ENCODE measurements around the gene AGAP1. TPM values are rescaled to one million over a fixed set of nuclear protein-coding genes. Genes with fewer than 3 reads are reported as not detected.

AGAP1 gene
- total RNA-seq, 1 donor from 2014 or later, result 17.5 TPM

- DNase-seq (ENCODE audit: low read depth), result no peak
- H3K4me3 ChIP-seq (ENCODE audit: low read depth, low read length), result no peak overlapping the region
- TF ChIP-seq CTCF (conservative IDR thresholded peaks at IDR 0.05; ENCODE audit: low read depth, low read length), result no peak
Observed at GRCh38 chr2:235897992-235898391, 404.1 kb downstream of the AGAP1 start.

- TF ChIP-seq CTCF (conservative IDR thresholded peaks at IDR 0.05; ENCODE audit: low read depth, low read length), result no peak
- no peak overlapping the region for H3K4me3 ChIP-seq (ENCODE audit: low read depth, low read length)
- DNase-seq (ENCODE audit: low read depth), result no peak
Observed at GRCh38 chr2:235898766-235899165, 404.9 kb downstream of the AGAP1 start.

- H3K4me3 ChIP-seq (ENCODE audit: low read depth, low read length), result no peak overlapping the region
- TF ChIP-seq CTCF (conservative IDR thresholded peaks at IDR 0.05; ENCODE audit: low read depth, low read length), result no peak
- peak; percentile 3 for DNase-seq (ENCODE audit: low read depth)
Observed at GRCh38 chr2:235900631-235901030, 406.8 kb downstream of the AGAP1 start.

GRCh38 chr2:235901243-235901642, 407.4 kb downstream of the AGAP1 start:
- no peak overlapping the region for H3K4me3 ChIP-seq (ENCODE audit: low read depth, low read length)
- no peak for DNase-seq (ENCODE audit: low read depth)
- no peak for TF ChIP-seq CTCF (conservative IDR thresholded peaks at IDR 0.05; ENCODE audit: low read depth, low read length)

GRCh38 chr2:235903782-235904584, 410.1 kb downstream of the AGAP1 start:
- DNase-seq (ENCODE audit: low read depth), result no peak
- H3K4me3 ChIP-seq (ENCODE audit: low read depth, low read length), result no peak overlapping the region
- TF ChIP-seq CTCF (conservative IDR thresholded peaks at IDR 0.05; ENCODE audit: low read depth, low read length), result no peak

- H3K4me3 ChIP-seq (ENCODE audit: low read depth, low read length), result no peak overlapping the region
- DNase-seq (ENCODE audit: low read depth), result no peak
- no peak for TF ChIP-seq CTCF (conservative IDR thresholded peaks at IDR 0.05; ENCODE audit: low read depth, low read length)
Observed at GRCh38 chr2:235904585-235904931, 410.7 kb downstream of the AGAP1 start.

GRCh38 chr2:235908826-235909225, 415.0 kb downstream of the AGAP1 start:
- DNase-seq (ENCODE audit: low read depth), result no peak
- no peak overlapping the region for H3K4me3 ChIP-seq (ENCODE audit: low read depth, low read length)
- TF ChIP-seq CTCF (conservative IDR thresholded peaks at IDR 0.05; ENCODE audit: low read depth, low read length), result no peak

Data from epithelial cell of proximal tubule (primary cell).